Sigmoid colon (tissue), 7 donors: Measurements from ENCODE around the gene SLFN13. TPM values are rescaled to one million over a fixed set of nuclear protein-coding genes. Genes with fewer than 3 reads are reported as not detected.

ENCODE experiments used
- DNase-seq: peaks from one replicate; pipeline ENCODE4 v3.0.0-alpha.2; 2019
- H3K27ac ChIP-seq, 4 donors: fragments of 200-600 bp; sonication (generic); one replicate each; pipeline ENCODE4 v1.5.1; 2016 to 2019; ENCODE audit warnings: mild to moderate bottlenecking in 1 of 4
- H3K27me3 ChIP-seq, 3 donors: fragments of 200-600 bp; sonication (generic); one replicate each; pipeline ENCODE4 v1.5.1; 2019; ENCODE audit warnings: mild to moderate bottlenecking in 1 of 3
- H3K36me3 ChIP-seq, 4 donors: fragments of 200-600 bp; sonication (generic); one replicate each; pipeline ENCODE4 v1.5.1; 2016 to 2019
- H3K4me1 ChIP-seq, 4 donors: fragments of 200-600 bp; sonication (generic); one replicate each; pipeline ENCODE4 v1.5.1; 2017 to 2019
- H3K4me3 ChIP-seq, 4 donors: fragments of 200-600 bp; sonication (generic); one replicate each; pipeline ENCODE4 v1.5.1; 2017 to 2019; ENCODE audit warnings: mild to moderate bottlenecking in 2 of 4, moderate library complexity in 1 of 4
- H3K9me3 ChIP-seq, 4 donors: fragments of 200-600 bp in 3 of 4; sonication (generic) in 3 of 4; one replicate each; pipeline versions ENCODE4 v1.5.1 to v1.6.1; 2013 to 2019
- EP300 ChIP-seq, 4 donors: sonication (generic); formaldehyde crosslinking; IDR thresholded peaks; one replicate each; pipeline ENCODE4 v1.6.1; 2017; ENCODE audit warnings: antibody characterized with exemption in 4 of 4
- POLR2A ChIP-seq, 2 donors: fragments of 450-650 bp; IDR thresholded peaks; one replicate each; pipeline ENCODE4 v1.6.1; 2016; ENCODE audit warnings: antibody characterized with exemption in 2 of 2, mild to moderate bottlenecking in 2 of 2, moderate library complexity in 2 of 2
- POLR2AphosphoS5 ChIP-seq, 4 donors: sonication (generic); formaldehyde crosslinking; IDR thresholded peaks; one replicate each; pipeline ENCODE4 v1.6.1; 2017; ENCODE audit warnings: antibody characterized with exemption in 4 of 4
- WGBS, 2 donors: extraction: QIAGEN DNeasy Blood & Tissue Kit; methylation state at CpG; one replicate each; pipeline ENCODE4 v1.1.7; 2013; 5-methylcytosine and 5-hydroxymethylcytosine counted together
- intact Hi-C: fragments of 100-400 bp; cut with DNase I; formaldehyde crosslinking; loops from one replicate; pipeline ENCODE4 v1.15.1; 2023
- polyA plus RNA-seq, 3 donors: library from polyadenylated mRNA; stranded (reverse); fragments of 200-250 nt; gene quantifications; one replicate each; pipeline ENCODE4 v1.2.3, GENCODE V29; 2013
- total RNA-seq, 4 donors: library from RNA; depleted of rRNA; stranded (reverse); fragments of >200 nt; gene quantifications; one replicate each; pipeline ENCODE4 v1.1.0, GENCODE V29; 2016
- TF ChIP-seq, protein P1 (sequence below), 4 experiments: fragments of 450-650 bp in 3 of 4; fragments of 200-600 bp in 1 of 4; IDR thresholded peaks; one replicate each; pipeline ENCODE4 v1.5.1; 2016 to 2019; ENCODE audit warnings: antibody characterized with exemption in 4 of 4, mild to moderate bottlenecking in 3 of 4, moderate library complexity in 2 of 4
- donor health status: healthy with polysubstance abuse.
- donor health status: Bipolar disorder and iron deficiency.
- donor health status: healthy.

SLFN13 gene
- total and polyA plus RNA-seq, 7 donors, result 0.23 to 19.9 (median 11.1) TPM

DNA sequence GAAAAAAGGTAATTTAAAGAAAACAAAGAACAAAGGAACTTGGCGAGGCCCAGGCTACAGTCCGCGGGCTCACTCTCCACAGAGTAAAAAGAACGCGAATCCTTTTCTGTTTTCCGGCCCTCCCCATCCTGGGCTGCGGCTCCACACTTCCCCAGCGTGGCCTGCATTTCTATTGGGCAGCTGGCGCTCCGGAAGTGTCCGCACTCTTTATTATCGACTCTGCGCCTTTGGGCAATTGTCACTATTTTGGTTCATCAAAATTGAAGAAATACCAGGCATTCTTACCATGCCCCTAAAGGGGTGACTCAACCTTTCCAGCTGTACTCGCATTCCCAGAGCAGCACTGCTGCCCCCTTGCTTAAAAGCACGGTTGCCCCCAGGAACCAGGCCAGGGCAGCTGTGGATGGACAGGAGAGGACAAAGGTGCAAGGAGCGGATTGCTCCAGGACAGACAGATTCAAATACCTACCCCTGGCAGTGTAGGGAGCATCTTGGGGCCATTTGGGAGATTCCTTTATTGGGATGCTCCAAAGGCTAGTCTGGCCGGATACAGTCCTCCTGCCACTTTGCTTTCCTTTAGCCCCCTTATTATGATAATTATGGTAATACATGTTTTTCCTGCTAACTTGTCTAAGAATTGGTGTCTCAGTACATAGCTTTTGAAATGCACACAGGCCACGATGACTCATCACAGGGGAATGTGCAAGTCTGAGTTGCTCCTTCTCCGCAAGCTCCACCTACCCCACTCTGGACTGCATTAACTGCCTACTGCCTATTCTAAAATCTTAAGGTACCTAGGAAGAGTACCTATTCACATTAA lies 15.3 kb downstream of the SLFN13 start:
- H3K36me3 ChIP-seq, result no peaks in the 10 kb centered on the region
- peak overlapping the region; percentile 43 to 62 (median 54) for H3K4me3 ChIP-seq
- no peaks in the 10 kb centered on the region for H3K9me3 ChIP-seq
- no peaks in the 10 kb centered on the region for H3K27me3 ChIP-seq
- intact Hi-C loops, result loop anchor here (2.0 to 10.0 kb wide), 3 partner anchors 60 to 118 kb away; partner anchors contain the start of genes SLFN11 and SLFN12L
- TF ChIP-seq POLR2A (IDR thresholded peaks at IDR 0.05), result no peak
- TF ChIP-seq POLR2AphosphoS5 (IDR thresholded peaks at IDR 0.05), result peak in 2 of 4 donors; percentile 25 to 37
- peak overlapping the region; percentile 80 to 87 (median 85) for H3K27ac ChIP-seq
- peak; percentile 93 for DNase-seq
- H3K4me1 ChIP-seq, result peaks cover 0 to 26% (median 20%) of the 10 kb centered on the region in 4 donors
- 21 to 37% methylated on average over 19 of the region's 19 CpGs for WGBS, 2 donors

DNA sequence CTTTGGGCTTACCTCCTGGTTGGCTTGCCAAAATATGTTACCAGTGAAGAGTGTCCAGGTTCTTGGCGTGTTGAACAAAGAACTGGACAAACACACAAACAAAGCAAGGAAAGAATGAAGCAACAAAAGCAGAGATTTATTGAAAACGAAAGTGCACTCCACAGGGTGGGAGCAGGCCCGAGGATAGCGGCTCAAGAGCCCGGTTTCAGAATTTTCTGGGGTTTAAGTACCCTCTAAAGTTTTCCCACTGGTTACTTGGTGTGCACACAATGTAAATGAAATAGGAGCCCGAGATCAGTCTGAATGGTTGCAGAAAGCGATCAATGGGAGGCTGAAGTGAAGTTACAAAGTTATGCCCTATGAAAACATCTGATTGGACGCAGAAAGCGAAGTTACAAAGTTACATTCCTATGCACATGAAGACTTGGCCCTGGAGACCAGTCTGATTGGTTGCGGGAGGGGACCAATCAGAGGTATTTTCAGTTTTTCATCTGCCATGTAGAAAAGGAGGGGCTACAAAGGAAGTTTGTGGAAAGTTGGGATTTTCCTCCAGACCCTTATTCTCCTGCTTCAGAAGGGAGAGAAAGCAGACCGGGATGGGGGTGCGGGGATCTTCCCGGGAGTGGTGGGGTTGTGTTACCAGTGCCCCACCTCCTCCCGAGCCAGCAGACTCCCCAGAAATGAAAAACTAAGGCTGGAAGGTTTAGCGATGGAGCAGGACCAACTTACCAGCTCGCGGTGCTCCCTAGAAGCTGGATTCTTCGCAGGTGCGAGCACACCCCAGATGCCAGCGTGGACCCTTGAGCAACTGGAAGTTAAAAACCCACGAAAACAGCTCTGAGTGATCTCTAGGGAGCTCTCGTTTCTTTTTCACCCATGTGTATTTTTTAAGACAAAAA lies 16.1 kb downstream of the SLFN13 start, which contains the start of gene SLFN12:
SLFN12 (minus strand) TSS at position 325 of the 899 bp plus-strand sequence. CDS start 9,472 bp downstream, outside the sequence.
- DNase-seq, result peak; percentile 87
- Histone ChIP-seq H3K4me3 (peak within 1 kb of the TSS; percentile 43 to 62 (median 54)), H3K27ac (peak within 1 kb of the TSS; percentile 80 to 87 (median 85)), H3K27me3 (no peaks in the 10 kb centered on the region), H3K36me3 (no peaks in the 10 kb centered on the region), H3K9me3 (no peaks in the 10 kb centered on the region), H3K4me1 (peaks cover 0 to 26% (median 20%) of the 10 kb centered on the region in 4 donors)
- peak; percentile 30 to 74 (median 68) for TF ChIP-seq POLR2AphosphoS5 (IDR thresholded peaks at IDR 0.05)
- TF ChIP-seq, protein P1, sequence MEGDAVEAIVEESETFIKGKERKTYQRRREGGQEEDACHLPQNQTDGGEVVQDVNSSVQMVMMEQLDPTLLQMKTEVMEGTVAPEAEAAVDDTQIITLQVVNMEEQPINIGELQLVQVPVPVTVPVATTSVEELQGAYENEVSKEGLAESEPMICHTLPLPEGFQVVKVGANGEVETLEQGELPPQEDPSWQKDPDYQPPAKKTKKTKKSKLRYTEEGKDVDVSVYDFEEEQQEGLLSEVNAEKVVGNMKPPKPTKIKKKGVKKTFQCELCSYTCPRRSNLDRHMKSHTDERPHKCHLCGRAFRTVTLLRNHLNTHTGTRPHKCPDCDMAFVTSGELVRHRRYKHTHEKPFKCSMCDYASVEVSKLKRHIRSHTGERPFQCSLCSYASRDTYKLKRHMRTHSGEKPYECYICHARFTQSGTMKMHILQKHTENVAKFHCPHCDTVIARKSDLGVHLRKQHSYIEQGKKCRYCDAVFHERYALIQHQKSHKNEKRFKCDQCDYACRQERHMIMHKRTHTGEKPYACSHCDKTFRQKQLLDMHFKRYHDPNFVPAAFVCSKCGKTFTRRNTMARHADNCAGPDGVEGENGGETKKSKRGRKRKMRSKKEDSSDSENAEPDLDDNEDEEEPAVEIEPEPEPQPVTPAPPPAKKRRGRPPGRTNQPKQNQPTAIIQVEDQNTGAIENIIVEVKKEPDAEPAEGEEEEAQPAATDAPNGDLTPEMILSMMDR (IDR thresholded peaks at IDR 0.05), result no peak
- no peak for TF ChIP-seq POLR2A (IDR thresholded peaks at IDR 0.05)
- intact Hi-C loops, result loop anchor here (2.0 to 10.0 kb wide), 3 partner anchors 60 to 118 kb away; partner anchors contain the start of genes SLFN11 and SLFN12L
- WGBS, 2 donors, result 30 to 36% methylated on average over 22 of the region's 22 CpGs

DNA sequence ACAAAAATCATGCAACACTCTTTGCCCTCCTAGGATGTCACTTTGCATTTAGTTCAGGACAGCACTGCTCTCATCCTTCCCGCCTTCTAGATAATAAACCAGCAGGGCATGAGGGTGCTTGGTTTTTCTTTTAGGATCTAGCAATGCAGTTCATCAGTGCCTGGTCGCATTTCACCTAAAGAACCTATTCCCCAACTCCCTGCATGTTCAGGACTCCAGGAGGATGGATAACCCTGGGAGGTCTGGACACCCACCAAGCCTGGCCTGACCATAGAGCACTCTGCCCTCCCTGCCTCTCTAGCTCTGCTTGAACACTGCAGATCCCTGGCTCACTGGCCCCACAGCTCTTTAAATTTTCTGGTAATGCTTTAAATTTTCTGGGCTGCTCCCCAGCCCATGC lies 18.9 kb downstream of the SLFN13 start:
- Histone ChIP-seq H3K9me3 (no peaks in the 10 kb centered on the region), H3K4me1 (peaks cover 0 to 26% (median 20%) of the 10 kb centered on the region in 4 donors), H3K27me3 (no peaks in the 10 kb centered on the region), H3K4me3 (no peak overlapping the region), H3K36me3 (no peaks in the 10 kb centered on the region), H3K27ac (no peak overlapping the region)
- 91% methylated on average over 2 of the region's 2 CpGs for WGBS, 2 donors
- intact Hi-C loops, result loop anchor here (5.0 to 10.0 kb wide), 2 partner anchors 108 to 115 kb away; partner anchors contain the start of gene SLFN12L
- TF ChIP-seq, protein P1 (IDR thresholded peaks at IDR 0.05), result no peak
- TF ChIP-seq POLR2AphosphoS5 (IDR thresholded peaks at IDR 0.05), result no peak
- no peak for TF ChIP-seq EP300 (IDR thresholded peaks at IDR 0.05)
- no peak for TF ChIP-seq POLR2A (IDR thresholded peaks at IDR 0.05)
- DNase-seq, result no peak

DNA sequence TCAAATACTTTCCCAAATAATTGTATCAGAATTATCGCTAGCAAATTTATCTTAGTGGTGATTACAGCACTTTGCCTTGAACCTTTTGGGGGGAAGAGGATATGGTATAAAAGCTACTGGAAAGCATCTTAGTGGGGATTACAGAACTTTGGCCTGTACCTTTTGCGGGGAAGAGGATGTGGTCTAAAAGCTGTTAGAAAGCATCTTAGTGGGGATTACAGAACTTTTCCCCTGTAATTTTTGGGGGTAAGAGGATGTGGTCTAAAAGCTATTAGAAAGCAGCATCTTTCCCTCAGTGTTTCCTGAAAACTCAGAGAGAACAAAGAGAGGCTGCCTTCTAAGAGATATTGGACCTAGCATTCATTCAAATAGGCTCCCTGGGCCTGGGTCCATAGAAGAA lies 20.3 kb downstream of the SLFN13 start:
- Histone ChIP-seq H3K27me3 (no peaks in the 10 kb centered on the region), H3K27ac (no peak overlapping the region), H3K9me3 (no peaks in the 10 kb centered on the region), H3K36me3 (no peaks in the 10 kb centered on the region), H3K4me3 (no peak overlapping the region), H3K4me1 (peaks cover 0 to 17% (median 12%) of the 10 kb centered on the region in 4 donors)
- TF ChIP-seq EP300 (IDR thresholded peaks at IDR 0.05) (no peak), POLR2A (IDR thresholded peaks at IDR 0.05) (no peak), POLR2AphosphoS5 (IDR thresholded peaks at IDR 0.05) (no peak)
- TF ChIP-seq, protein P1 (IDR thresholded peaks at IDR 0.05), result no peak
- WGBS, 2 donors, result 70 to 88% methylated on average over 2 of the region's 2 CpGs
- DNase-seq, result no peak
- intact Hi-C loops, result no loop called here
